Anterior cingulate cortex (tissue), 58 donors: ENCODE measurements around the gene LDLRAD4.

Experiments
- DNase-seq, 58 donors: peaks; one replicate each; lab custom pipeline; 2025; lab: John Stamatoyannopoulos, UW

Gene LDLRAD4

GRCh38 chr18:13451661-13452387 lies 233.3 kb downstream of the LDLRAD4 start:
- no peak for DNase-seq

- peak in 19 of 58 donors; percentile 19 to 82 (median 40) for DNase-seq
Observed at GRCh38 chr18:13452388-13452811, 233.8 kb downstream of the LDLRAD4 start.

GRCh38 chr18:13452871-13453680 lies 234.5 kb downstream of the LDLRAD4 start:
- no peak for DNase-seq

DNA sequence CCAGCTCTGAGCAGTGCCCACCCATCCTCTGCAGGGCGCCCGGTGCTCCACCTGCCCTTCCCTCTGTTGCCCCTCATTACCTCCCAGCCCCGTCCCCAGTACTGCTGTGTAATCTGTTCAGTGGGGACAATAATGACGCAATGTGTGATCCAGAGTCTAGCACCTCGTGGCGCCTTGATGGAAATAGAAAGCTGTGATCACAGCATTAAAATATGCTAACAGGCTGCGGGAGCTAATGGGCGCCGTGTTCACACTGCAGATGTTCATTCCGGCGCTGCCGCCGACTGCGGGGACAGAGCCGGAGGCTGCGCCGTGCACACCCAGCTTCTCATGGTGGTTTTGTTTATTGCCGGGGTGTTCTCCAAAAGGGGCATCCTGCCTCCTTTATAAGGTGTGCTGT lies 235.2 kb downstream of the LDLRAD4 start:
- DNase-seq, result peak in 26 of 58 donors; percentile 18 to 78 (median 39)

DNA sequence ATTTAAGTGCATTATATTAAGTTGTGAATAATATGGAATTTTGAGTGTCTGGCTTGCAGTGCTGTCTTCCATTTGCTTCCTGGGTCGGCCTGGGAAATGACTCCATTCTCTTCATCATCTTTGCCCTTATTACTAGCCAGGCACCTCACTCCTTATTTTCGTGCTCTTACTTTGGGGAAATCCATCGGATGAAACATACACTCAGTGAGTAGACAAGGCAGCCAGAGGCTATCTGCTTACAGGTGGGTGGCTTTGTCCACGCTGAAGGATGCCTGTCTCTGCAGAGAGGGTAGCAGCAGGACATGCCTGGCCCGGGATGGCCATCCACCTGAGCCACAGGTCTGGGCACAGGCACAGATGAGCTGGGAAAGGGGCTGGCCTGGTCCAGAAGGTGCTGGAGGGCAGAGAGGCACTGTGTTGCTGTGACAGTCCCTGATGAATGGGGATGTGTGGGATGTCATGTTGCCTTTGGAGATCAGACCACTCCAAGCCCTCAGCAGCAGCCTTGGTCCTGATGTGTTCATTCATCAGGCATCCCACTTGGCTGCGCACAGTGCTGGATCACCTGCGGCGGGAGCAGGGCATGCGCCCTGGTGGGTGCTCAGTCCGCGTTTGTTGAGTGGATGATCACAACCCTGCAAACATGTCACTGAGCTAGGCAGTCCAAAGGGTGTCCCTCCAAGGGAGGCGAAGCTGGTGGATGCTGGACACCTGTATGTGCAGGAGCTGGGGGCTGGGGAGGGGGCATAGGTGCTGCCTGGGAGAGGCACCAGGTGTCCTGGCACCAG lies 236.0 kb downstream of the LDLRAD4 start:
- DNase-seq, result no peak

DNA sequence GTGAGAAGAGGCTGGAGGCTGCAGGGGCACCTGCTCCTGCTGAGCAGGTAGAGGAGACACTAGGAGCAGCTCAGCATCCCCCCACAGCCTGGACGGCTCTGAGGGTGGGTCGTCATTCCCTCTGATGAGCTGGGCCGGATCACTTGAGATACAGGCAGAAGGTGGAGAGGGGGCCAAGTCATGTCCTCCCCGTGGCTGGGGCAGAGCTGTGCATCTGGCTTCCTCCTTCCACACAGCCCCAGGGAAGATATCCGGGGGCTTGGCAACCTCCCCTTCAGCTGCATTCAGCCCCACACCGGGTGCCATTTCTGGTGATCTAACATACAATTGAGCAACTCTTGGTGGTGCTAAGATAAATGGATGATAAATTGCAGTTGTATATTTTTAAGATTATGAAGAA lies 236.9 kb downstream of the LDLRAD4 start:
- no peak for DNase-seq

DNA sequence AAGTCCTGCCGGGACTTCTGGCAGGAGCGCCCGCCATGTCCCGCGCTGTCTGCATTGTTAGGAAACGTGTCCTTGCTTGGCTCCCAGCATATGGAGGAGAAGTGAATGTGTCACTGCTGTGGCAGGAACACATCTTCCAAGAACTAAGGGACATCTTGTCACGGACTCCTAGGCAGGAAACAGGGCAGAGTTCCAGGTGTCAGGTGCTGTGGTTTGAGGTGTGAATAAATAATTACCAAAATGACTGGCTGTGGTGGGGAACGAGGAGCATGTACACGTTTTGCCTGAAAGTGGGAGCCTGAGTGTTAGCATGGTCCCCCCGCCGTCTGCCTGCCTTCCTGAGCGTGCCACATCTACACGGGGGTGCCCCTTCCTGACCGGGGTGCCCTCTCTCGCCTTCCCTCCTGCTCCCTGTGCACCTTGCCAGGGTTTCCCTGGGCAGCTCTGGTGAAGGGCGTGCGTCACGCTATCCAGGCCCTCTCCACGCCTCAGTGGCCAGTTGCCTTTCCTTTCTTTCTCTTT lies 237.5 kb downstream of the LDLRAD4 start:
- peak in 1 of 58 donors; percentile 33 for DNase-seq

DNA sequence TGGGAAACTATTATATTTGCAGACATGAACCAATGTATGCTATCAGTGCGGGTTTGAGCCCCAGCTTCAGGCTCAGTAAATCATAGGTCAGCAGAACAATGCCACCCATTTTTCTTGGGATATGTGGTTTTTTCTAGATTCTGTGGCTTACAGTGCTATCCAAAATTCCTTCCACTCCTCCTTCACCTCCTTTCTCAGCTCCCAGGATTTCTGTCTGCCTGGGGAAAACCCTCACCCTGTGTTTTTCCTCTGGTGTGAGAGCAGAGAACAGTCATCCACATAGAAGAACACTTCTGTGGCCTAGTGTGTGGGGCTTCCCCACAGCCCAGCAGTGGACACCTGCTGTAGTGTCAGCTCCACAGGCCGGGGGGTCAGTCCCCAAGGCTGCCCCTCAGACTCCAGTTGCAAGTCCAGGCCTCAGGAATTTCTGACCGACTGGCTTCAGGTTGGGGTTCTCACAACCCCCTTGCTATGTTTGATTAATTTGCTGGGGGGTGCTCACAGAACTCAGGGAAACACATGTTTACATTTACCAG lies 238.2 kb downstream of the LDLRAD4 start:
- DNase-seq, result no peak

- DNase-seq, result no peak
Observed at GRCh38 chr18:13457327-13457726, 238.8 kb downstream of the LDLRAD4 start.

GRCh38 chr18:13460946-13461345 lies 242.4 kb downstream of the LDLRAD4 start:
- no peak for DNase-seq

GRCh38 chr18:13461469-13461868 lies 242.9 kb downstream of the LDLRAD4 start:
- DNase-seq, result no peak

- DNase-seq, result no peak
Observed at GRCh38 chr18:13461936-13462335, 243.4 kb downstream of the LDLRAD4 start.

- no peak for DNase-seq
Observed at GRCh38 chr18:13462686-13463085, 244.1 kb downstream of the LDLRAD4 start.

DNA sequence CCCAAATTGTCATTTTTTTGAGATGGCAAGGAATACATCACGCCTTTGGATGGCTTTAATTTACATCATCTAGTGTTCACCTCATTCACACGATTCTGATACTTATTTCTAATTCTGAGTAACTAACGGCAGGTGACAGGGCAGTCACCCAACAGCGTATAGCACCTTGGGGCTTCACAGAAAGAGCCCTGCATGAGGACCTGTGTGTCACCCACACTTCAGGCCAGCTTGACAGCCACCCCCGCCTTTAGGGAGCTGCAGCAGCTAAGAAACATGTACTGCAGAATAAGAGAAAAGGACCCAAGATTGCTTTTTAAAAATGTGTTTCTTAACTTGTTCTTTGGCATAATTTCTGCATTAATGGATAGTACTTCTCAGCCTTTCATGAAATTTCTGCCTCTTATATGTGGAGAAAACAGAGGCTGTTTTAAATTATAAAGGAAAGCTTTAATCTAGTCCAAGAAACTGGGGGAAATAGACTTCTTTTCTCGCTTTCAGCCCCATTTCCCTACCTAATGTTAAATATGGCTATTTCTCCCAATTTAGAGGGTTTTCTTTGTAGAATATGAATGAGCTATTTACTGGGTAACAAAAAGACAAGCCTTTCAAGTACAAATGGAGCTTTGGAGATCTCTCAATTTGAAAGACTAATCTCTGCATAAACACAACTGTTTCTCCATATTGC lies 245.1 kb downstream of the LDLRAD4 start:
- DNase-seq, result peak in 12 of 58 donors; percentile 12 to 48 (median 20)

GRCh38 chr18:13464432-13465123 lies 246.0 kb downstream of the LDLRAD4 start:
- peak in 16 of 58 donors; percentile 17 to 44 (median 26) for DNase-seq

DNA sequence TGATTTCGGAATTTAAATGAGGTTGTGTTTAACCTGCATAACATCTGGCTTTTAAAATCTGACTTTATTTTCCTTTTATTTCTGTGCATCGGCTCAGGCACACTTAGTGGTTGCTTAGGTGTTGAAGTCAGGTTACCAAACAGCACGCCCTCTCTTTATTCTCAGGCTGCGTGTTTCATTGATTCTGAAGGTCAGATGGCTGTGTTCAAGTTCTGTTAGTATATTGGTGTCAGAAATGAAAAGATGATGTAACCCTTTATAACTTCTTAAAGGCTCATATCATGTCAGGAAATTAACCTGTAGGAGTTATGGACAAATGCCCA lies 246.5 kb downstream of the LDLRAD4 start:
- DNase-seq, result no peak

DNA sequence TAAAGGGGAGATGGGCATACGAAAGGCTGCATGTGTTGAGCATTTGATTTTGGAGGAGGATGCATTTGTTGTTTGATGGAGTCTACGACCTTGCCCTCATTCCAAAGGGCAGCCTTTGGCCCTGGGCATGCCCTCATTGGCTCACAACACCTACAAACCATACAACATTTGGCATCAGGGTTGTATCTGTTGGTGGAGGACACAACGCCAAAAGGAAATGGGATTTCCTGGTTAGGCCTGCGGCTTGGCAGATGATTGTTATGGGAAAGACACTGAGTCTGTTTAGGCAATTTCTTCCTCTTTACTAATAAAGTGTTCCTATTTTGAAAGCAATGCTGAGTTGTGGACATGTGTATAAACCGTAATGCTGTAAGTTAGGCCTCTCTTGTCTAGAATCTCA lies 246.9 kb downstream of the LDLRAD4 start:
- no peak for DNase-seq

- DNase-seq, result peak in 1 of 58 donors; percentile 12
Observed at GRCh38 chr18:13470516-13471197, 252.1 kb downstream of the LDLRAD4 start.
